MM.1S (cell line): Measurements from ENCODE around the gene FIBP.

ENCODE experiments used
- DNase-seq: peaks from one replicate; pipeline ENCODE4 v3.0.0-alpha.2; 2015
- H2AFZ ChIP-seq: fragments of 300-600 bp; sonication (generic); 2 replicates; pipeline ENCODE4 v1.6.0; 2016; ENCODE audit warnings: antibody characterized with exemption, low read length
- H3F3A ChIP-seq: fragments of 300-600 bp; sonication (generic); 2 replicates; pipeline ENCODE4 v1.6.1; 2016; ENCODE audit warnings: mild to moderate bottlenecking, antibody characterized with exemption, low read length, moderate library complexity, mixed read lengths; ENCODE audit not compliant: insufficient read depth
- H3K27ac ChIP-seq: fragments of 300-600 bp; sonication (generic); 2 replicates; pipeline ENCODE4 v1.5.1; 2016; ENCODE audit warnings: mild to moderate bottlenecking, low read length
- H3K27me3 ChIP-seq: fragments of 300-600 bp; sonication (generic); replicated peaks from 2 replicates; pipeline ENCODE4 v1.6.0; 2016; ENCODE audit warnings: low read length; ENCODE audit not compliant: insufficient read depth
- H3K36me3 ChIP-seq: fragments of 300-600 bp; sonication (generic); replicated peaks from 2 replicates; pipeline ENCODE4 v1.6.1; 2016; ENCODE audit warnings: mild to moderate bottlenecking, low read length, mixed read lengths; ENCODE audit not compliant: insufficient read depth
- H3K4me1 ChIP-seq: fragments of 300-600 bp; sonication (generic); 2 replicates; pipeline ENCODE4 v1.6.1; 2016; ENCODE audit warnings: low read length, mixed read lengths
- H3K4me2 ChIP-seq: fragments of 300-600 bp; sonication (generic); 2 replicates; pipeline ENCODE4 v1.6.0; 2016; ENCODE audit warnings: low read depth, low read length
- H3K4me3 ChIP-seq: fragments of 300-600 bp; sonication (generic); 2 replicates; pipeline ENCODE4 v1.5.1; 2016; ENCODE audit warnings: low read length, mixed read lengths
- H3K79me2 ChIP-seq: fragments of 300-600 bp; sonication (generic); 2 replicates; pipeline ENCODE4 v1.6.1; 2016; ENCODE audit warnings: mixed run types, low read length, mixed read lengths
- H3K9ac ChIP-seq: fragments of 300-600 bp; sonication (generic); 2 replicates; pipeline ENCODE4 v1.6.1; 2016; ENCODE audit warnings: low read length, mixed read lengths
- H3K9me2 ChIP-seq: fragments of 300-600 bp; sonication (generic); replicated peaks from 2 replicates; pipeline ENCODE4 v1.6.1; 2016; ENCODE audit warnings: mild to moderate bottlenecking, low read length, mixed read lengths; ENCODE audit not compliant: insufficient read depth
- H3K9me3 ChIP-seq: fragments of 300-600 bp; sonication (generic); replicated peaks from 2 replicates; pipeline ENCODE4 v1.6.1; 2016; ENCODE audit warnings: mild to moderate bottlenecking, low read length, mixed read lengths; ENCODE audit not compliant: insufficient read depth
- H4K20me1 ChIP-seq: fragments of 300-600 bp; sonication (generic); 2 replicates; pipeline ENCODE4 v1.6.1; 2016; ENCODE audit warnings: mild to moderate bottlenecking, low read length, moderate library complexity, mixed read lengths; ENCODE audit not compliant: insufficient read depth
- EZH2 ChIP-seq: fragments of 300-600 bp; sonication (generic); optimal IDR thresholded peaks from 2 replicates; pipeline ENCODE3; 2017; ENCODE audit warnings: low read depth, mild to moderate bottlenecking, antibody characterized with exemption, low read length, mixed read lengths
- EZH2phosphoT487 ChIP-seq: fragments of 300-600 bp; sonication (generic); IDR thresholded peaks from 2 replicates; pipeline ENCODE4 v1.6.1; 2018; ENCODE audit warnings: antibody characterized with exemption, low read length
- TF ChIP-seq, protein P1 (sequence below): fragments of 300-600 bp; sonication (generic); IDR thresholded peaks from 2 replicates; pipeline ENCODE4 v1.5.1; 2016; ENCODE audit warnings: antibody characterized with exemption, low read length, mixed read lengths

Gene FIBP

DNA sequence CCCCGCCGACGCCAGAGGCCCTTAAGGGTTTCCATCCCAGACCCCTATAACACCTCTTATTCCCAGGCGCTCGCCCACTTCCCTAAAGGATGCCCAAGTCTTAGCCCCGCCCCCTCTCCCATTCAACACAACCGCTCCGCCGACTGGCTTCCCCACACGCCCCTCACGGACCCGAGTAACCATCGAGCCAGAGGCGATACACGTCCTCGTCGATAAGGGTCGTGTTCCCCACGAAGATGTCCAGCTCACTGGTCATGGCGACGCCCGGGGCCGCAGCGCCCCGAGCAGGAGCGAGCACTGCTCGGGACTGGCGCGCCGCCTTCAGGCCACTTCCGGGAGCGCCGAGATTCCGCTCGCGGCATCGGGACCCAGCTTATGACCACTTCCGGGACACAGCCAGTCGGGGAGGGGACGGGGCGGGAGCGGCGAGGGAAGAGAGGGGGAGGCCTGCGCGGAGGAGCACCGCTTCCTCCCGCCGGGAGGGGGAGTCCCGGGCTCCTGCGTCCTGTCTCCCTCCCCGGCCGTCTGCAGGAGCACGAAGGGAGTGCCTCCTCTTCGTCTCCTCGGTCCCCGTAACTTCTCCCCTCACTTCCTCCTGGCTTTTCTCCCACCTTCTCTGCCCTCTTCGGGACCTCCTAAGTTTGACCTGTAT, at the start of gene FIBP:
TSS of gene FIBP (minus strand) at position 309 of the 652 bp plus-strand sequence. CDS start at position 256, 53 bp downstream.
- peak within 1 kb of the TSS; percentile 98 for H3K4me3 ChIP-seq
- H4K20me1 ChIP-seq: no peaks in the 10 kb centered on the region
- peaks cover 8% of the 10 kb centered on the region for H3K36me3 ChIP-seq
- H3K4me2 ChIP-seq: peak within 1 kb of the TSS; percentile 100
- H3K27me3 ChIP-seq: no peaks in the 10 kb centered on the region
- H3K9ac ChIP-seq: peak within 1 kb of the TSS; percentile 77
- H3F3A ChIP-seq: peaks cover 23% of the 10 kb centered on the region
- peak within 1 kb of the TSS; percentile 96 for H2AFZ ChIP-seq
- no peaks in the 10 kb centered on the region for H3K9me3 ChIP-seq
- H3K9me2 ChIP-seq: no peaks in the 10 kb centered on the region
- H3K27ac ChIP-seq: peak within 1 kb of the TSS; percentile 69
- DNase-seq: peak; percentile 97
- TF ChIP-seq EZH2 (no peak), EZH2phosphoT487 (no peak)
- TF ChIP-seq, protein P1, sequence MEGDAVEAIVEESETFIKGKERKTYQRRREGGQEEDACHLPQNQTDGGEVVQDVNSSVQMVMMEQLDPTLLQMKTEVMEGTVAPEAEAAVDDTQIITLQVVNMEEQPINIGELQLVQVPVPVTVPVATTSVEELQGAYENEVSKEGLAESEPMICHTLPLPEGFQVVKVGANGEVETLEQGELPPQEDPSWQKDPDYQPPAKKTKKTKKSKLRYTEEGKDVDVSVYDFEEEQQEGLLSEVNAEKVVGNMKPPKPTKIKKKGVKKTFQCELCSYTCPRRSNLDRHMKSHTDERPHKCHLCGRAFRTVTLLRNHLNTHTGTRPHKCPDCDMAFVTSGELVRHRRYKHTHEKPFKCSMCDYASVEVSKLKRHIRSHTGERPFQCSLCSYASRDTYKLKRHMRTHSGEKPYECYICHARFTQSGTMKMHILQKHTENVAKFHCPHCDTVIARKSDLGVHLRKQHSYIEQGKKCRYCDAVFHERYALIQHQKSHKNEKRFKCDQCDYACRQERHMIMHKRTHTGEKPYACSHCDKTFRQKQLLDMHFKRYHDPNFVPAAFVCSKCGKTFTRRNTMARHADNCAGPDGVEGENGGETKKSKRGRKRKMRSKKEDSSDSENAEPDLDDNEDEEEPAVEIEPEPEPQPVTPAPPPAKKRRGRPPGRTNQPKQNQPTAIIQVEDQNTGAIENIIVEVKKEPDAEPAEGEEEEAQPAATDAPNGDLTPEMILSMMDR: peak; percentile 79
- peaks cover 41% of the 10 kb centered on the region for H3K79me2 ChIP-seq
- peaks cover 34% of the 10 kb centered on the region for H3K4me1 ChIP-seq

- Histone ChIP-seq H3K27ac (no peak overlapping the region), H3K9me3 (no peaks in the 10 kb centered on the region), H3K9ac (no peak overlapping the region), H3K4me2 (no peak overlapping the region), H3K27me3 (no peaks in the 10 kb centered on the region), H3K9me2 (no peaks in the 10 kb centered on the region), H3K36me3 (no peaks in the 10 kb centered on the region), H4K20me1 (no peaks in the 10 kb centered on the region), H3K4me1 (no peaks in the 10 kb centered on the region), H2AFZ (no peak overlapping the region), H3F3A (no peaks in the 10 kb centered on the region), H3K79me2 (no peaks in the 10 kb centered on the region), H3K4me3 (no peak overlapping the region)
- no peak for DNase-seq
- TF ChIP-seq EZH2 (no peak), EZH2phosphoT487 (no peak)
- TF ChIP-seq, protein P1: no peak
These were observed 49.5 kb upstream of the FIBP start for GRCh38 chr11:65937766-65938165.

GRCh38 chr11:65934014-65934413, 45.7 kb upstream of the FIBP start:
- Histone ChIP-seq H3K27me3 (no peaks in the 10 kb centered on the region), H3K9me2 (no peaks in the 10 kb centered on the region), H3K4me2 (no peak overlapping the region), H2AFZ (no peak overlapping the region), H3K9me3 (no peaks in the 10 kb centered on the region), H4K20me1 (no peaks in the 10 kb centered on the region), H3K79me2 (no peaks in the 10 kb centered on the region), H3F3A (peaks cover 2% of the 10 kb centered on the region), H3K4me1 (peaks cover 3% of the 10 kb centered on the region), H3K27ac (no peak overlapping the region), H3K36me3 (no peaks in the 10 kb centered on the region), H3K9ac (no peak overlapping the region), H3K4me3 (no peak overlapping the region)
- TF ChIP-seq, protein P1: no peak
- TF ChIP-seq EZH2phosphoT487 (no peak), EZH2 (no peak)
- no peak for DNase-seq
